ENCODE measurements around the gene RAB32. TPM values are rescaled to one million over a fixed set of nuclear protein-coding genes. Genes with fewer than 3 reads are reported as not detected.
"Not testable (repeated sequence)": the region's sequence is repeated elsewhere in the genome, so short reads cannot be mapped to it uniquely, and the experiment has no call there.

RAB32 gene
- total RNA-seq, 1 donor from 2014 or later: 4.3 TPM

- H2AFZ ChIP-seq (replicated peaks): no peak overlapping the region
- H3K27me3 ChIP-seq: no peaks in the 10 kb centered on the region
- no peak overlapping the region for H3K4me3 Mint-ChIP-seq
- TF ChIP-seq EZH2 (IDR thresholded peaks at IDR 0.05): no peak
- TF ChIP-seq CTCF (IDR thresholded peaks at IDR 0.05): no peak
- no peak for TF ChIP-seq EZH2phosphoT487 (IDR thresholded peaks at IDR 0.05)
- no peaks in the 10 kb centered on the region for H3K4me1 Mint-ChIP-seq
- peaks cover 4% of the 10 kb centered on the region for H3K9me3 Mint-ChIP-seq
- no peak overlapping the region for H3K27ac Mint-ChIP-seq
- H3K27ac ChIP-seq: no peak overlapping the region
- peaks cover 2% of the 10 kb centered on the region for H3K36me3 Mint-ChIP-seq
- no peaks in the 10 kb centered on the region for H3K27me3 Mint-ChIP-seq (ENCODE audit: insufficient read depth, low read depth)
- H4K20me1 ChIP-seq (ENCODE audit: low read depth): no peaks in the 10 kb centered on the region
- no peak overlapping the region for H3K4me3 ChIP-seq
- H3K36me3 ChIP-seq: no peaks in the 10 kb centered on the region
- H3K9ac ChIP-seq: no peak overlapping the region
- H3K9me3 ChIP-seq (ENCODE audit: low read depth): no peaks in the 10 kb centered on the region
- no peaks in the 10 kb centered on the region for H3K4me1 ChIP-seq
- H3K79me2 ChIP-seq (ENCODE audit: low read depth): no peaks in the 10 kb centered on the region
- no peaks in the 10 kb centered on the region for H3F3A ChIP-seq (ENCODE audit: low read depth)
- DNase-seq (ENCODE audit: low spot score): no peak
- no peak overlapping the region for H3K4me2 ChIP-seq
Observed at GRCh38 chr6:146560607-146561006, 17.0 kb downstream of the RAB32 start.

GRCh38 chr6:146566661-146567060, 23.0 kb downstream of the RAB32 start:
- not testable (repeated sequence) for H3K27ac ChIP-seq; H3K4me3 Mint-ChIP-seq; H3K9me3 Mint-ChIP-seq; H3K27ac Mint-ChIP-seq; H3K4me1 ChIP-seq; H3K9me3 ChIP-seq (ENCODE audit: low read depth); H3K79me2 ChIP-seq (ENCODE audit: low read depth); H3F3A ChIP-seq (ENCODE audit: low read depth); H3K27me3 ChIP-seq; H3K36me3 Mint-ChIP-seq; H3K36me3 ChIP-seq; H2AFZ ChIP-seq (replicated peaks); H3K4me1 Mint-ChIP-seq; H3K9ac ChIP-seq; H3K27me3 Mint-ChIP-seq (ENCODE audit: insufficient read depth, low read depth); H4K20me1 ChIP-seq (ENCODE audit: low read depth); H3K4me2 ChIP-seq; DNase-seq (ENCODE audit: low spot score); H3K4me3 ChIP-seq

- DNase-seq (ENCODE audit: low spot score); H3K27ac Mint-ChIP-seq: not testable (repeated sequence)
Observed at GRCh38 chr6:146568619-146569018, 25.0 kb downstream of the RAB32 start.

GRCh38 chr6:146574211-146574610, 30.6 kb downstream of the RAB32 start:
- H4K20me1 ChIP-seq (ENCODE audit: low read depth): no peaks in the 10 kb centered on the region
- H3K36me3 ChIP-seq: no peaks in the 10 kb centered on the region
- no peak for TF ChIP-seq EZH2phosphoT487 (IDR thresholded peaks at IDR 0.05)
- TF ChIP-seq EZH2 (IDR thresholded peaks at IDR 0.05): no peak
- TF ChIP-seq CTCF (IDR thresholded peaks at IDR 0.05): no peak
- no peaks in the 10 kb centered on the region for H3K4me1 ChIP-seq
- H3K27me3 ChIP-seq: no peaks in the 10 kb centered on the region
- Mint-ChIP-seq H3K4me1 (no peaks in the 10 kb centered on the region), H3K36me3 (no peaks in the 10 kb centered on the region), H3K27me3 (ENCODE audit: insufficient read depth, low read depth) (no peaks in the 10 kb centered on the region), H3K4me3 (no peak overlapping the region), H3K9me3 (peaks cover 8% of the 10 kb centered on the region), H3K27ac (no peak overlapping the region)
- H3K4me3 ChIP-seq: no peak overlapping the region
- no peak overlapping the region for H3K4me2 ChIP-seq
- H3F3A ChIP-seq (ENCODE audit: low read depth): no peaks in the 10 kb centered on the region
- no peak overlapping the region for H3K9ac ChIP-seq
- no peak overlapping the region for H3K27ac ChIP-seq
- no peaks in the 10 kb centered on the region for H3K79me2 ChIP-seq (ENCODE audit: low read depth)
- no peak overlapping the region for H2AFZ ChIP-seq (replicated peaks)
- no peak for DNase-seq (ENCODE audit: low spot score)
- H3K9me3 ChIP-seq (ENCODE audit: low read depth): no peaks in the 10 kb centered on the region

More at GRCh38 chr6:146568619-146569018, 25.0 kb downstream of the RAB32 start:
- H3K9ac ChIP-seq; H3F3A ChIP-seq (ENCODE audit: low read depth); H3K4me3 Mint-ChIP-seq; H3K79me2 ChIP-seq (ENCODE audit: low read depth); H3K4me2 ChIP-seq; H3K36me3 Mint-ChIP-seq; H3K27me3 ChIP-seq; H3K9me3 Mint-ChIP-seq; H2AFZ ChIP-seq (replicated peaks); H3K4me3 ChIP-seq; H3K4me1 ChIP-seq; H3K27me3 Mint-ChIP-seq (ENCODE audit: insufficient read depth, low read depth); H3K36me3 ChIP-seq; H4K20me1 ChIP-seq (ENCODE audit: low read depth); H3K9me3 ChIP-seq (ENCODE audit: low read depth); H3K4me1 Mint-ChIP-seq; H3K27ac ChIP-seq: not testable (repeated sequence)
